GM12872 (cell line): ENCODE measurements around the gene PCDHB3.

ENCODE experiments used
- CTCF ChIP-seq: IDR thresholded peaks from 3 replicates; pipeline ENCODE4 v1.5.1; 2011; ENCODE audit warnings: low read depth, mild to moderate bottlenecking, low read length, moderate library complexity; ENCODE audit not compliant: insufficient read depth

Gene PCDHB3

GRCh38 chr5:141135030-141135717 is 34.9 kb downstream of the PCDHB3 start, which contains the start of gene PCDHB5:
Gene PCDHB5, plus strand, starts transcription at chr5:141135206. Its CDS starts 229 bp downstream, at chr5:141135435.
- peak; percentile 27; the same call in 2 of the 3 replicates for TF ChIP-seq CTCF

GRCh38 chr5:141135718-141136266 is 35.5 kb downstream of the PCDHB3 start:
- no peak for TF ChIP-seq CTCF

GRCh38 chr5:141149812-141150211 is 49.5 kb downstream of the PCDHB3 start, which contains the start of gene PCDHB6:
Gene PCDHB6, plus strand, starts transcription at chr5:141150057. Its CDS starts 201 bp downstream, at chr5:141150258.
- TF ChIP-seq CTCF = no peak

- no peak for TF ChIP-seq CTCF
These were observed 50.1 kb downstream of the PCDHB3 start for GRCh38 chr5:141150224-141150992.

- no peak for TF ChIP-seq CTCF
These were observed 50.7 kb downstream of the PCDHB3 start for GRCh38 chr5:141150993-141151325.
